Measurements from ENCODE around the gene TEX12.

TEX12 gene

GRCh38 chr11:112215621-112216020 is 48.4 kb downstream of the TEX12 start:
- no peak for DNase-seq

GRCh38 chr11:112216561-112217105 is 49.5 kb downstream of the TEX12 start:
- no peak for DNase-seq

- peak; percentile 24 for DNase-seq
These were observed 52.5 kb downstream of the TEX12 start for GRCh38 chr11:112219476-112220232.

GRCh38 chr11:112221274-112221835 is 54.2 kb downstream of the TEX12 start:
- no peak for DNase-seq

Data from activated CD4-positive, alpha-beta T cell treated with anti-CD3 and anti-CD28 coated beads for 48 hours (primary cell).